ENCODE results near the gene C2CD3. TPM values are rescaled to one million over a fixed set of nuclear protein-coding genes. Genes with fewer than 3 reads are reported as not detected.

C2CD3 gene
- total RNA-seq, 1 experiment from 2014 or later, result 22.0 TPM

DNA sequence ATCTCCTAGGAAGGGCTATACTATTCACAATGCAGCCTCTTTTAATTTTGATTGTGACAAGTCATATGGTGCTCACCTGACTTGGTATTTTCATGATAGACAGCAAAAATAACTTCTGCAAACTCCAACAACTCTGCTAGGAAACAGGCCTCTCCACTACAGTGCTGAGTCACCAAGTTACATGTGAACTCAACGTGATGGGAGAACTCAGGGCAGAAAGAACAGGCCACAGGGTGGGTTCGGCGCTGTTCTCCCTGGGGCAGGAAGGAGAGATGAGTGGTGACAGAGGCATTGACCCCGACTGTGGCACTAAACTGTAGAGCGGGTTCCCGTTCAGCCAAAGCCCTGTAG, 85.3 kb downstream of the C2CD3 start:
- no peak overlapping the region for H3K9ac ChIP-seq (ENCODE audit: extremely low read depth, insufficient read length, low read length)
- TF ChIP-seq, protein P1, sequence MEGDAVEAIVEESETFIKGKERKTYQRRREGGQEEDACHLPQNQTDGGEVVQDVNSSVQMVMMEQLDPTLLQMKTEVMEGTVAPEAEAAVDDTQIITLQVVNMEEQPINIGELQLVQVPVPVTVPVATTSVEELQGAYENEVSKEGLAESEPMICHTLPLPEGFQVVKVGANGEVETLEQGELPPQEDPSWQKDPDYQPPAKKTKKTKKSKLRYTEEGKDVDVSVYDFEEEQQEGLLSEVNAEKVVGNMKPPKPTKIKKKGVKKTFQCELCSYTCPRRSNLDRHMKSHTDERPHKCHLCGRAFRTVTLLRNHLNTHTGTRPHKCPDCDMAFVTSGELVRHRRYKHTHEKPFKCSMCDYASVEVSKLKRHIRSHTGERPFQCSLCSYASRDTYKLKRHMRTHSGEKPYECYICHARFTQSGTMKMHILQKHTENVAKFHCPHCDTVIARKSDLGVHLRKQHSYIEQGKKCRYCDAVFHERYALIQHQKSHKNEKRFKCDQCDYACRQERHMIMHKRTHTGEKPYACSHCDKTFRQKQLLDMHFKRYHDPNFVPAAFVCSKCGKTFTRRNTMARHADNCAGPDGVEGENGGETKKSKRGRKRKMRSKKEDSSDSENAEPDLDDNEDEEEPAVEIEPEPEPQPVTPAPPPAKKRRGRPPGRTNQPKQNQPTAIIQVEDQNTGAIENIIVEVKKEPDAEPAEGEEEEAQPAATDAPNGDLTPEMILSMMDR (conservative IDR thresholded peaks at IDR 0.05), result no peak
- no peak overlapping the region for H3T11ph ChIP-seq (ENCODE audit: low read length)
- no peak overlapping the region for H3K56ac ChIP-seq (ENCODE audit: insufficient read length, low read depth, low read length)
- DNase-seq, result no peak
- H4K91ac ChIP-seq (ENCODE audit: insufficient read length, low read depth, low read length), result no peak overlapping the region
- H2BK120ac ChIP-seq (ENCODE audit: low read depth, low read length, poor library complexity, severe bottlenecking), result no peak overlapping the region
- no peak overlapping the region for H3K4me3 Mint-ChIP-seq
- no peak overlapping the region for H3K14ac ChIP-seq (ENCODE audit: insufficient read depth, low read length)
- no peaks in the 10 kb centered on the region for H3K27me3 ChIP-seq (ENCODE audit: insufficient read depth, low read length)
- no peak overlapping the region for H2AK5ac ChIP-seq (ENCODE audit: insufficient read length, low read length)
- H3K79me1 ChIP-seq (ENCODE audit: insufficient read depth, low read depth, low read length, poor library complexity, severe bottlenecking), result no peaks in the 10 kb centered on the region
- peaks cover 0 to 4% of the 10 kb centered on the region in 2 experiments; a peak in 1 of 5 replicates for H3K9me3 Mint-ChIP-seq
- WGBS (ENCODE audit: extremely low coverage, insufficient read length, low lambda C conversion rate), result no CpG with 5 or more reads among the region's 6 CpGs
- H3K4ac ChIP-seq (ENCODE audit: low read depth, low read length), result no peak overlapping the region
- H3K23me2 ChIP-seq (ENCODE audit: insufficient read length, low read depth, low read length, poor library complexity, severe bottlenecking), result no peaks in the 10 kb centered on the region
- H3K4me1 Mint-ChIP-seq, result no peaks in the 10 kb centered on the region
- no peak overlapping the region for H2BK12ac ChIP-seq (ENCODE audit: insufficient read length, low read depth, low read length)
- no peak overlapping the region for H3K23ac ChIP-seq (ENCODE audit: insufficient read length, low read depth, low read length)
- no peak overlapping the region for H3K27ac ChIP-seq (ENCODE audit: insufficient read length, low read depth, low read length)
- no peak overlapping the region for H4K8ac ChIP-seq (replicated peaks; ENCODE audit: insufficient read length, low read depth, low read length)
- H4K5ac ChIP-seq (ENCODE audit: insufficient read length, low read depth, low read length), result no peak overlapping the region
- no peak overlapping the region for H3K18ac ChIP-seq (ENCODE audit: insufficient read length, low read depth, low read length)
- H2AFZ ChIP-seq (ENCODE audit: low read length), result no peak overlapping the region
- H4K20me1 ChIP-seq (ENCODE audit: control insufficient read depth, insufficient read depth, insufficient read length), result no peaks in the 10 kb centered on the region
- no peak overlapping the region for H2BK5ac ChIP-seq (ENCODE audit: insufficient read length, low read length)
- H2BK20ac ChIP-seq (ENCODE audit: low read depth, low read length, poor library complexity, severe bottlenecking), result no peak overlapping the region
- H3K79me2 ChIP-seq (ENCODE audit: insufficient read depth, low read length), result no peaks in the 10 kb centered on the region
- no peak overlapping the region for H3K4me2 ChIP-seq (ENCODE audit: insufficient read depth, insufficient read length, low read length)
- H3K36me3 Mint-ChIP-seq (ENCODE audit: insufficient read depth in 1 of 3, low read depth in 3 of 3), result peaks cover 18 to 43% (median 29%) of the 10 kb centered on the region in 3 experiments
- no peaks in the 10 kb centered on the region for H3K9me3 ChIP-seq (ENCODE audit: control insufficient read depth, low read depth, low read length)
- H2BK15ac ChIP-seq (ENCODE audit: low read depth, low read length), result no peak overlapping the region
- no peaks in the 10 kb centered on the region for H3K27me3 Mint-ChIP-seq (ENCODE audit: low read depth)
- peak overlapping the region in 2 of 3 experiments; percentile 1 to 19; a peak in 2 of 7 replicates for H3K27ac Mint-ChIP-seq
- H3K4me1 ChIP-seq (ENCODE audit: insufficient read depth, low read length), result no peaks in the 10 kb centered on the region

Measured in H9 (cell line).